SIG-M5 treated with dmso at 0.1 percent for 504 hours (cell line): Measurements from ENCODE around the gene FAM107B.
"Not testable (repeated sequence)": the region's sequence is repeated elsewhere in the genome, so short reads cannot be mapped to it uniquely, and the experiment has no call there.

Experiments
- DNase-seq: peaks from one replicate; lab custom pipeline; 2025; ENCODE audit not compliant: unreplicated experiment; lab: John Stamatoyannopoulos, UW

FAM107B gene

DNA sequence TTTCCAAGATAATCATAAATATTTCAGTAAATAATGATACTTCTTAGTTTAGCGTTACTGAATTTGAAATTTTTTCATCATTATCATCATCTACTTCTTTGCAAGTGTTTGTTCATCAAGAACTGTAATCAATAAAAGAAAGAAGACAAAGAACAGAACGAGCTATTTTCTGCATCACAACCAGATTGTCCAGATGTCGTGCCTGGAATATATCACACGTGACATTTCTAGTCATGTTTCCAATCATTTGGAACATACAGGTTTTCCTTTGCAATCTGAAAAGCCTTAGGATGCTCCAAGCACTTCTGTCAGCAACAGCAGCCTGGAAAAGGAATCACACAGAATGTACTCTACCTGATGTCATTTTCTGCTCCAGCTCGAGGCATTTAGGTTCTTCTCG is 107.4 kb downstream of the FAM107B start:
- DNase-seq = no peak

DNA sequence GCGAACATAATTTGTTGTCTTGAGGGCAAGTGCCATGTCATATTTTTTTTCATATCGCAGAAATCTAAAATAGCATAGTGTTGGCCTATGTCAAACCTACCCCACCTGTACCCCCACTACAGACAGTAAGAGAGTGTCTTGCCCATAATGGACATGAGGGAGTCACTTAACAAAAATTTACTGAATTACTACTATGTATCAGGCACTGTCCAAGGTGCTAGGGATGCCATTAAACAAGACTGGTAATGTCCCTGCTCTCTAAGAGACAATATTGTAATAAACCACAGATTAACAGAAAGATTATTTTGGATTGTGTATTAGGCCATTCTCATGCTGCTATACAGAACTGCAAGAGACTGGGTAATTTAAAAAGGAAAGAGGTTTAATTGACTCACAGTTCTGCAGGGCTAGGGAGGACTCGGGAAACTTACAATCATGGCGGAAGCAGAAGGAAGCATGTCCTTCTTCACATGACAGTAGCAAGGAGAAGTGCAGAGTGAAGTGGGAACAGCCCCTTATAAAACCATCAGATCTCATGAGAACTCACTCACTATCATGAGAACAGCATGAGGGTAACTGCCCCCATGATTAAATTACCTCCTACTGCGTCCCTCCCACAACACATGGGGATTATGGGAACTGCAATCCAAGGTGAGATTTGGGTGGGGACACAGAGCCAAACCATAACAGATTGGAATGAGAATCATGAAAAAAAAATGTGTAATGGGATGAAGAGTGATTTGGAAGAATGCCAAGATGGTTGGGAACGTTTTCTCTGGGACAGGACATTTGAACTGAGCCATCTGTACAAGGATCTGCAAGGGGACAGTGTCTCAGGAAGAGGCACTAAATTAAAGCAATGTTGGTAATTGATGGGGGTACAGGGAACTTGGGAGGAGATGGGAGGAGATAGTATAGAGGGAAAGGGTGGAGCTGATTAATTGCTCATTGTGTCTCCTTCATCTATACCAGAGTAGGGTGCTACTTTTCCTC is 108.5 kb downstream of the FAM107B start:
- no peak for DNase-seq

DNA sequence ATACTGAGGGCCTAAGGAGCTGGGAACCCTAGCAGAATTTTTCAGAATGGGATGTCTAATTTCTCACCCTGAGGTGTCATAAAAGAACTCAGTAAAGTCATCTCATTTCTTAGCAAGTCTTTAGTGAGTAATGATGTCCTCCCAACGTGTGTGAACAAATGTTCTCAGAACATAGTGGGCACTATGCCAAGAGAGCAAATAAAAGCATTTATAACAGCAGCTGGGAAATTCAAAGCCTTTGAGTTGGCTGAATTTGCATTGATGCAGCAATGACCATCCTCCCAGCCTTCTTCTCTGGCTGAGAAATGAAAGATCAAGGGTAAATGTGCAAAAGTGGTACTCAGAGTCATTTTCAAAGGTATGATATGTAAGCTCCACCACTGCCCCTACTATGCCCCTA is 109.4 kb downstream of the FAM107B start:
- DNase-seq = no peak

GRCh38 chr10:14664345-14664744 is 110.4 kb downstream of the FAM107B start:
- DNase-seq = no peak

- DNase-seq = no peak
These were observed 112.9 kb downstream of the FAM107B start for GRCh38 chr10:14661818-14662217.

DNA sequence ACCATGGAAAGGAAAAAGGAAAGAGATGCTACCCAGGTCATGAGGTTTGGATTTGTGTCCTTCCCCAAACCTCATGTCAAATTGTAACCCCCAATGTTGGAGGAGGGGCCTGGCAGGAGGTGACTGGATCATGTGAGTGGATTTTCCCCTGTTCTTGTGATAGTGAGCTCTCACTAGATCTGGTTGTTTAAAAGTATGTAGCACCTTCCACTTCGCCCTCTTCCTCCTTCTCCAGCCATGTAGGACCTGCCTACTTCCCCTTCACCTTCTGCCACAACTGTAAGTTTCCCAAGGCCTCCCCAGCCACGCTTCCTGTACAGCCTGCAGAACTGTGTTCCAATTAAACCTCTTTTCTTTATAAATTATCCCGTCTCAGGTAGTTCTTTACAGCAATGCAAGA is 113.9 kb downstream of the FAM107B start:
- DNase-seq = peak; percentile 7

DNA sequence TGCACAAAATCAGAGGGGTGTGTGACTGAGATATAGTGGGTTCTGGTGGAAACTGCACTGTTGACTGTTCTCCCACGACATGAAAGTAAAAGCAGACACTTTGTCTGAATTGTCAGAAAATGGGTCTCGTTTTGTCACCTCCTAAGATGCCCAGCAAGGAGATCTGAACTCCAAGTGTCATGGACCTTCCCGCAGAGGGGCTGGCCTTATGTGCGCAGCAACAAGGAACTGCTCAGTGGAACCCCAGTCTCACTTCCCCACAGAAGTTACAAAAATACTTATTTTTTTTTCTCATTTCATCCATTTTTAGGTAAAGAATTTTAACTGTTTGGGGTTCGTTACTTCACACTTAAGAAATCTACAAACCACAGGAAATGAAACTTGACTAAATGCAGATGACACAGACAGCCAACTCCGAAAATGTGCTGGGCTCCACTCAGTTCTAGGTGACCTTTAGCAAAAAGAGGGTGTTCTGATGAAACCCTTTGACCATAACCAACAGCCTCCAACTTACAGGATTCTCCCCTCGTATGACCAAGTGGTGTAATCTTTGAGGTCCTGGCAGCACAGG is 115.0 kb downstream of the FAM107B start:
- peak; percentile 96 for DNase-seq

DNA sequence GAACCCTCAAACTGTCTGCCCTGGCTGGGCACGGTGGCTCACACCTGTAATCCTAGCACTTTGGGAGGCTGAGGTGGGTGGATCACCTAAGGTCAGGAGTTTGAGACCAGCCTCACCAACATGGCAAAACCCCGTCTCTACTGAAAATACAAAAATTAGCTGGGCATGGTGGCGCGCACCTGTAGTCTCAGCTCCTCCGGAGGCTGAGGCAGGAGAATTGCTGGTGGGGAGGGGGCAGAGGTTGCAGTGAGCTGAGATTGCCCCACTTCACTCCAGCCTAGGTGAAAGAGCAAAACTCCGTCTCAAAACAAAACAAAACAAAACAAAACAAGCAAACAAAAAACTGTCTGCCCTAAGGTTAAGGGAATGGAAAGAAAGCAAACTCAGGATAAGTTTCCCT is 115.6 kb downstream of the FAM107B start:
- not testable (repeated sequence) for DNase-seq

- peak; percentile 62 for DNase-seq
These were observed 116.2 kb downstream of the FAM107B start for GRCh38 chr10:14658331-14659127.

DNA sequence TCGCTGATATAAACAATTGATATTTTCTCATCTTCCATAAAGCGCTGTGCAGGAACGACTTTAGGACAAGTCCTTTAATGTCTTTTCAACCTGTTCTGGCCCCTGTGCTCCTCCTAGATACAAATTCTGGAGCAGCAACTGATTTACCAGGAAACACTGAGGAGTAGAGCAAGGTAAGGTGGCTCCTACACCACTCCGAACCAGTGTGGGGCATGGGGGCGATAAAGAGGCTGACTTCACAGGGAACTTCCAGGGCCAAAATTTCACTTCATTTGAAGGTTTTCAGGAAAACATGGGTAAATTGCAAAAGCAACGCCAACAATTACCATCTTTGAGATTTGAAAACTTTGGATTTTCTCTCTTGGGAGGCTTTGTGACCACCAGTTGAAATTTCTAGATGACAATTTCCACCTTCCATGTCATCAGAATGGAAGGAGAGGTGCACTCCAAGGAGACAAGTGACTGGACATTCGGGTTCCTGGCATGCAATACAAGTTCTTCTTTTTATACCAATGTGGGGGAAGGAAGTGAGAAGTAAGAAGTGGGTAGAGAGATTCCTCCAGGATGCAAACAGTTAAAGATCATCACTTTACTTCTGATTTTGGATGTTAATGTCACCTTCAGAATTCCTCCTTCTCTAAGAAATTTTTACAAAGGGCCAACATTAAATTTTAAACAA is 118.5 kb downstream of the FAM107B start:
- DNase-seq = peak; percentile 7

DNA sequence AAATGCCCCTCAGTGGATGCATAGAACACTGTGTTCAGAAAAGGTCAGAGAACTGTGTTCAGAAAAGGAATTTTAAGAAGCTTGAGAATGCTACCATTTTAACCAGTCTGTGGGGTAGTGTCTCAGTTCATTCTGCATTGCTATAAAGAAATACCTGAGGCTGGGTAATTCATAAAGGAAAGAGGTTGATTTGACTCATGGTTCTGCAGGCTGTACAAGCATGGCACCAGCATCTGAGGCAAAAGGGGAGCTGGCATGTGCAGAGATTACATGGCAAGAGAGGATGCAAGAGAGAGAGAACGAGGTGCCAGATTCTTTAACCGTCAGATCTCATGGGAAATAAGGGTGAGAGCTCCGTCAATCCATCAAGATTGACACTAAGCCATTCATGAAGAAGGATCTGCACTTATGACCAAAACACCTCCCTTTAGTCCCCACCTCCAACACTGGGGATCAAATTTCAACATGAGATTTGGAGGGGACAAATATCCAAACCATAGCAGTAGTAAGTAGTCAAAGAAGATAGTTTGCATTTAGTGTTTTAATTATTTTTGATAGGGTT is 119.8 kb downstream of the FAM107B start:
- no peak for DNase-seq

DNA sequence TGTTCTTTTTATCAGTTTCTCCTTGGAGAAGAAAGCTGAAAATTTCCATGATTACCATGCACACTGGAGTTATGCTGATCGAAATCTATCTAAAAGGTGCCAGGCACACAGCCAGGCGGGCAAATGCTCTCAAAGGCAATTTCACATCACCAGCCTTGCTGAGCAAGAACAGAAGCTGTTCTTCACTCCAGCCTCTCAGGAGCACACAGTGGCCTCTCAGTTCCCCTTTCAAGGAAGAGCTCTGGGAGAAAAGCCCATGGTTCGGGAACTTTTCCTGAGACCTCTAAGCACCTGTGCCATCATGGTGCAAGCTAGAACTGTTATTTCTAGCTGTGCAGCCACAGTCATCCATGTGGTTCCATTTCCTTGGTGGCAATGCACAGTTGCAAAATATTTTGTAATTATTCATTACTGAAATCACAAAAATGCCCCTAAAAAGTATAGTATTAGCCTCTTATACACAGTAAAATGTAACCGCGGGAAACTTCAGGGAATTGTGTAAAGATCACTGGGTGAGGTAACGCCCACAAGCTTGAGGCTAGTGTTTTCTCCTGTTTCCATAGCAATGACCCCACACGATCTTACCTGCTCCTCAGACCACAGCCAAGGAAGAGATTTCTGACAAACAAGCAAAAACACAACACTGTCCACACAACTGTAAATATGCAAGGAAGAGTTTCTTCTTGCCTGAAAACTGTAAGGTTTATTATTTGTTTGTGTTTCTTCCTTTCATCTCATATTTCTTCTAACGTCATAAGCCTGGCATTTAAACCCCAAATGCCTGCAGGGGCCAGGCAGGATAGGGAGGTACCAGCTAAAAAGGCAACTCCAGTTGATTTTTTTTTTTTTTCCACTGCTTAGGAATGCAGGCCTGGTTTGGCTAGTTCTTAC is 121.2 kb downstream of the FAM107B start:
- peak; percentile 76 for DNase-seq

DNA sequence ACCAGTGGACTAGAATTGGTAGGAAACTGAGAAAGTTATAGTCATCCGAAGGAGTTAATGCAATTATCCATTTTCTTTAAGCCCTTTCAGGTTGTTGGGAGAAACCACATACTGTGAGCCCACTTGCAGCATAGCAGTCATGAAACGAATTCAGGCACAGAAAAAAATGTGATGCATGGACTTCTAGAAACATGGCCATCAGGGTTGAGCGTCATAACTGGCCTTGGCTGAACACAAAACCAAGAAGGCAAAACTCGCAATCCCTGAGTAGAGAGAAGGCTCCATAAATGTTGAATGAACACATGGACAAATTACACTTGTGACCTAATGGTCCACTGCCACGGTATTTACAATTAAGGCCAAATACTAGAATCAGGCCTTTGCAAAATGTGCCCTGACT is 121.9 kb downstream of the FAM107B start:
- DNase-seq = no peak

DNA sequence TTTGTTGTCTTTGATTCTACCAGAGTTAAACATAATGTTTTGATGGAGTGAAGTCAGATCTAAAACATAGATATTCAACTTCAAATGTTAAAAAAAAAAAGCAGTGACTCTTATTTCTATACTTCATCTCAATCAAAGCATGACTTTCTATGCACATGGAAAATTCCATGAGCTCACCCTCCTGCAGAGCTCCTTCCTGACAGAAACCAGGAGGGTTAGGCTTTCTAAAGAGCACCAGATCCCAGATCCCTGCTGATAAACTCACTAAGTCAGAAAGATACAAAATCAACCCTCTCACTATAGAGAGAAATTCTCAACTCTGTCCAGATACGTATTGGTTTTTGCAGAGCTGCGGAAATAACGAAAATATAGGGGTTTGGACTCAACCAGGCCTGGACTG is 122.6 kb downstream of the FAM107B start:
- DNase-seq = no peak

GRCh38 chr10:14649739-14650138 is 125.0 kb downstream of the FAM107B start:
- DNase-seq = no peak

DNA sequence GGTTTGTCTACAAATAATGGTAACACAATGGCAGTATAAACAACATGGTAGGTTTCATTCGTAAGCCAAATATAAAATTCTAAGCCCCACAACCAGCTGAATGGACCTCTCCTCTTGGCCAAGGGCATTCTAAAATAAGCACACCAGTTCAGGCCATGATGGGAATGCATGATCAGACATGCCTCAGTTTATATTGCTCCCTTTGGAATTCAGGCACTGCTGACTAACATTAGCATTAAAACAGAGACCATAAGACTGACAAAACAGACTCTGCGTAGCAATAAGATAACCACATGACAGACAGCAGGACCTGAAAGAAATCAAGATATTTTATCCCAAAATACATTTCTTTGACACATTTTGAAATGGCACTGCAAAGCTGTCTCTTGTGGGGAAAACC is 125.8 kb downstream of the FAM107B start:
- DNase-seq = no peak

GRCh38 chr10:14648005-14648765 is 126.5 kb downstream of the FAM107B start:
- DNase-seq = peak; percentile 91

- no peak for DNase-seq
These were observed 129.3 kb downstream of the FAM107B start for GRCh38 chr10:14645239-14645960.
